GM18951 (cell line): ENCODE results near the gene CTSZ.
A peak's percentile ranks its signal among the peaks of the same experiment; 100 is the strongest.

Source experiments
- POLR2A ChIP-seq: IDR thresholded peaks from 4 replicates; pipeline ENCODE4 v1.6.1; 2011; ENCODE audit warnings: mild to moderate bottlenecking; ENCODE audit not compliant: insufficient read length, insufficient read depth; ENCODE audit errors: extremely low read depth
- in situ Hi-C: fragments of 300-500 bp; cut with MboI; formaldehyde crosslinking; loops from one replicate; pipeline ENCODE4 v1.12.0; 2022; ENCODE audit warnings: low sequenced_read_pairs, mixed read lengths, inconsistent platforms; ENCODE audit not compliant: unreplicated experiment

Gene CTSZ

GRCh38 chr20:58991715-58992114 is 15.3 kb downstream of the CTSZ start:
- TF ChIP-seq POLR2A = no peak
- in situ Hi-C loops = no loop called here

DNA sequence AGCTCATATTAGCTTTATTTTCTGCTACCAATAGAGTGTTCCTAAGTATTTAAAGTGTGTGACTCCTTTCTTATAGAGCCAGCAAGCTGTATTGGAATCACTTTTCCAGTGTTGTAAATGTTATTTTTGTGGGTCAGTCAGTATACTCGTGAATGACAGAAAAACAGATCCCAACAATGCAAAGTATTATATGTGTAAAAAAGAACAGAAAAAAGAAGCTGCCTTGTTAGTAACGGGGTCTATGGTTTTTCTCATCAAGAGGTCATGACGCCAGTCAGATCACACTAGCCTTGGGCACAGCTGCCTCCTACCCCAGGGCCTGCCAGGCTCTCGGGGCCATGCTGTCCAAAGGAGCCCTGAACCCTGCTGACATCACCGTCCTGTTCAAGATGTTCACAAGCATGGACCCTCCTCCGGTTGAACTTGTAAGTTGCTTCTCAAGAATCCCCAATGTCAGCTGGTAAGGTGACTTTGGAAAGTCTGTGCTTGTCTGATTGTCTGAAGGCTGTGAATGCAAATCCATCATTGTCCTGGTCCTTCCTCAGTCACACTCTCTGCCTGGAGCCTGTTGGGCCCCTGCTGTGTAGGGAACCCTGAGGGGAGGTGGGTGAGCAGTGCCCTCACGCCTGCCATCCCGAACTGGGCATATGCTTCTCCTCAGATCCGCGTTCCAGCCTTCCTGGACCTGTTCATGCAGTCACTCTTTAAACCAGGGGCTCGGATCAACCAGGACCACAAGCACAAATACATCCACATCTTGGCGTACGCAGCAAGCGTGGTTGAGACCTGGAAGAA is 16.2 kb downstream of the CTSZ start:
- in situ Hi-C loops = no loop called here
- TF ChIP-seq POLR2A = peak; percentile 21

- TF ChIP-seq POLR2A = no peak
- in situ Hi-C loops = loop anchor here (10.0 kb wide), 1 partner anchor 84 kb away; no protein-coding TSS in a partner anchor
These were observed 17.9 kb downstream of the CTSZ start for GRCh38 chr20:58989196-58989595.

DNA sequence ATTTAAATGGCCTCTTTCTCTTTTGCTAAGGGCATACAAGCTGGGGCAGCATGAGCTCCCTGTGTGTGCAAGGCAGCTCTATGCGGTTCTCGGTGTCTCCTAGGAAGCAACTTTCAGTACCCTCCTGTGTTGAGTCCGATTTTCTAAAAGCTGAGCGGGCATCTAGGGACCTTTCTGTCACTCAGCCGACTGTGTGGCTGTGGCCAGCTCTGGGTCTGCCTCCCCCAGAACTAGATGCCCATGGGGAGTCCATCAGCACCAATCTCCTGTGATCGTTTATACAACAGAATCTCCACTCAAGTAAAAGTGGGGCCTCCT is 18.5 kb downstream of the CTSZ start:
- TF ChIP-seq POLR2A = no peak
- in situ Hi-C loops = loop anchor here (10.0 kb wide), 1 partner anchor 84 kb away; no protein-coding TSS in a partner anchor

DNA sequence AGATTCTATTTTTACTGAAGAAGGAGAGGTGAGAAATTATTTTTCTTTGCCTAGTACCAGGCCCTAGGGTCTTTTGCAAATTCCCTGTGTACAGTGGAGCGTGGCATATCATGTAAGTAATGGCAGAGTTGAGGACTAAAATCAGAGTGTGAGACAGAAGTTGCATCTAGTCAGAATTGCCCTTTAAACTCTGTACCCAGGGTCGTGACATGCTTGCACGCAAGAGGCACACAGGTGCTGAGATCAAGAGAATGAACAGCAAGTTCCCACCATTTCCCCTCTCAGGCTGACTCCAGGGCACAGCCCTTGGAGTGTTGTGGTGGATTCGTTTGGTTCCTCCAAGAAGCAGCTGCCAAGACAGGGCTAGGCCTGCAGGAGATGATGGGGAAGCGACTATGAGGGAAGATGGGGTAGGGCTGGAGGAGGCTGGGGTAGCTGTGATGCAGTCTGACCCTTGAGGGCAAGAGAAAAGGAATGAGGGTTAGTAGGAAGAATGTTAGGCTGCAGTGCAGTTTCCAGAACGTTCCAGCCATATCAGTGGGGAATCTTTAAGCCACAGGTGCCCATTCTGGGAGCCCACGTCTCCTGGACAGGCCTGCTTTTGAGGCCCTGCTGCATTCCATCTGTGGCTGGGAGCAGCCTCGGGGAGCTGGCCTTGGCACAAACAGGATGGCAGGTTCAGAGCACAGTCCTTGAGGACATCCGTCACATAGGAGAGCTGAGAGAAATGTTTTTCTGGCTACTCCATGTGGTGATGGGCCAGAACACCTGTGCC is 19.1 kb downstream of the CTSZ start:
- no peak for TF ChIP-seq POLR2A
- in situ Hi-C loops = loop anchor here (10.0 kb wide), 1 partner anchor 83 kb away; no protein-coding TSS in a partner anchor

GRCh38 chr20:58986968-58987517 is 20.0 kb downstream of the CTSZ start:
- TF ChIP-seq POLR2A = no peak
- in situ Hi-C loops = loop anchor here (10.0 kb wide), 1 partner anchor 82 kb away; no protein-coding TSS in a partner anchor

DNA sequence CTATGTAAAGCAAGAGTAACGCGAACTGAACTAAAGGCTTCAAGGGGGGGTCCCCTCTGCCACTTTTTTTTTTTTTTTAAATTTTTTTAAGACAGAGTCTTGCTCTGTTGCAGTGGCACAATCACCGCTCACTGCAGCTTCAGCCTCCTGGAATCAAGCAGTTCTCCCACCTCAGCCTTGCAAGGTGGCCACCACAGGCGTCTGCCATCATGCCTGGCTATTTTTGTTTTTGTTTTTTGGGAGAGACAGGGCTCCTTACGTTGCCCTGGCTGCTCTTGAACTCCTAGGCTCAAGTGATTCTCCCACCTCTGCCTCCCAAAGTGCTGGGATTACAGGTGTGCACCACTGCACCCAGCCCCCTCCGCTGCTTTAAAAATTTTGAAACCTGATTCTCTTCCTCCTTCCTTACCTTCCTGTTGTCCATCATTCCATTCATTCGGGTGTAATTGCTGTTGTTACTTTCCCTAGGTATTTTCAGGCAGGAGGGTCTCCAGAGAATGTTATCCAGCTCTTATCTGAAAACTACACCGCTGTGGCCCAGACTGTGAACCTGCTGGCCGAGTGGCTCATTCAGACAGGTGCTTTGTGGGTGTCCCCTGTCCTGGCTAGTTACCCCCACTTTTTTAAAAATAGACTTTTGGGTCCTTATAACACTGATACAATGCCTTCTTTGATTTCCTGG is 20.6 kb downstream of the CTSZ start:
- in situ Hi-C loops = loop anchor here (10.0 kb wide), 1 partner anchor 82 kb away; no protein-coding TSS in a partner anchor
- no peak for TF ChIP-seq POLR2A

DNA sequence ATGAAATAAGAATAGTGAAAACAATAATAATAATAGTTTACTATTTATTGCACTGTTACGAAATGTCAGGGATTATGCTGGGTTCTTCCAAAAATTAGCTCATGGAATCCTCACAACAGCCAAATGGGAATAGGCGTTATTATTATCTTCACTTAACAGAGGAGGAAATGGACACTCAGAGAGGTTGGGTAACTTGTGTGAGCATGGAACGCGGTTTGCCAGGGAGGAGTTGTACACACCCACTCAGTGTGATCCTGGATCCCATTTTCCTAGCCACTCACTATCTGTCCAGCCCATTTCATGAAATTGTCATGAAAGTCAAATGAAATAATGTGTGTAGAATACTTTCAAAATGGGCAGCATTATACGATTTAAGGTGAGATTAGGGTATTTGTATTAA is 21.4 kb downstream of the CTSZ start:
- in situ Hi-C loops = loop anchor here (10.0 kb wide), 1 partner anchor 81 kb away; no protein-coding TSS in a partner anchor
- TF ChIP-seq POLR2A = no peak

GRCh38 chr20:58984691-58985090 is 22.4 kb downstream of the CTSZ start:
- no peak for TF ChIP-seq POLR2A
- in situ Hi-C loops = loop anchor here (10.0 kb wide), 1 partner anchor 80 kb away; no protein-coding TSS in a partner anchor

GRCh38 chr20:58983115-58983468 is 24.0 kb downstream of the CTSZ start:
- in situ Hi-C loops = loop anchor here (10.0 kb wide), 1 partner anchor 78 kb away; no protein-coding TSS in a partner anchor

- in situ Hi-C loops = loop anchor here (10.0 kb wide), 1 partner anchor 78 kb away; no protein-coding TSS in a partner anchor
- TF ChIP-seq POLR2A = no peak
These were observed 24.5 kb downstream of the CTSZ start for GRCh38 chr20:58982406-58983114.

GRCh38 chr20:58981628-58982364 is 25.3 kb downstream of the CTSZ start:
- TF ChIP-seq POLR2A = no peak
- in situ Hi-C loops = loop anchor here (10.0 kb wide), 1 partner anchor 77 kb away; no protein-coding TSS in a partner anchor
